HG03558 (cell line): ENCODE results near the gene MAGI2.

ENCODE experiments used
- ATAC-seq: cut with Tn5 transposase; IDR thresholded peaks from one replicate; pipeline ENCODE4 v1.9.1; 2021; ENCODE audit warnings: moderate number of reproducible peaks; ENCODE audit not compliant: unreplicated experiment; ENCODE audit errors: extremely low read depth

MAGI2 gene

GRCh38 chr7:78161781-78162180, 1291.7 kb downstream of the MAGI2 start:
- no peak for ATAC-seq

GRCh38 chr7:78159545-78159944, 1293.9 kb downstream of the MAGI2 start:
- ATAC-seq: no peak

- ATAC-seq: no peak
These were observed 1300.2 kb downstream of the MAGI2 start for GRCh38 chr7:78153285-78153684.

GRCh38 chr7:78151229-78151628, 1302.2 kb downstream of the MAGI2 start:
- ATAC-seq: no peak

- ATAC-seq: no peak
These were observed 1303.7 kb downstream of the MAGI2 start for GRCh38 chr7:78149787-78150186.

- ATAC-seq: no peak
These were observed 1305.1 kb downstream of the MAGI2 start for GRCh38 chr7:78148166-78148894.

- no peak for ATAC-seq
These were observed 1306.9 kb downstream of the MAGI2 start for GRCh38 chr7:78146546-78146945.

- no peak for ATAC-seq
These were observed 1309.8 kb downstream of the MAGI2 start for GRCh38 chr7:78143661-78144060.

GRCh38 chr7:78141522-78142281, 1311.8 kb downstream of the MAGI2 start:
- no peak for ATAC-seq

- ATAC-seq: no peak
These were observed 1313.4 kb downstream of the MAGI2 start for GRCh38 chr7:78140109-78140508.

- ATAC-seq: no peak
These were observed 1314.1 kb downstream of the MAGI2 start for GRCh38 chr7:78139335-78139734.

- no peak for ATAC-seq
These were observed 1318.7 kb downstream of the MAGI2 start for GRCh38 chr7:78134774-78135173.

- no peak for ATAC-seq
These were observed 1319.2 kb downstream of the MAGI2 start for GRCh38 chr7:78134256-78134655.

- no peak for ATAC-seq
These were observed 1322.8 kb downstream of the MAGI2 start for GRCh38 chr7:78130446-78131215.

- no peak for ATAC-seq
These were observed 1323.6 kb downstream of the MAGI2 start for GRCh38 chr7:78129865-78130264.

GRCh38 chr7:78127009-78127408, 1326.5 kb downstream of the MAGI2 start:
- no peak for ATAC-seq

GRCh38 chr7:78125884-78126283, 1327.6 kb downstream of the MAGI2 start:
- no peak for ATAC-seq

GRCh38 chr7:78124216-78124615, 1329.3 kb downstream of the MAGI2 start:
- no peak for ATAC-seq

GRCh38 chr7:78121888-78122287, 1331.6 kb downstream of the MAGI2 start:
- ATAC-seq: no peak

GRCh38 chr7:78118470-78118869, 1335.0 kb downstream of the MAGI2 start:
- no peak for ATAC-seq

- ATAC-seq: no peak
These were observed 1337.6 kb downstream of the MAGI2 start for GRCh38 chr7:78115876-78116275.
